ENCODE measurements around the gene HIF3A. TPM values are rescaled to one million over a fixed set of nuclear protein-coding genes. Genes with fewer than 3 reads are reported as not detected.

The HIF3A gene
- total and polyA plus RNA-seq, 2 of the 4 experiments (the other 2 are of a cell fraction) = 0.02 TPM; not detected in 1

GRCh38 chr19:46291829-46292228 is 5.0 kb upstream of the HIF3A start (continued):
- TF ChIP-seq RFX5 (IDR thresholded peaks at IDR 0.05; ENCODE audit: low read depth, low read length) (no peak), CEBPB (IDR thresholded peaks at IDR 0.05; ENCODE audit: low read depth, low read length) (no peak), CHD1 (IDR thresholded peaks at IDR 0.05; ENCODE audit: low read depth, low read length) (no peak)

DNA sequence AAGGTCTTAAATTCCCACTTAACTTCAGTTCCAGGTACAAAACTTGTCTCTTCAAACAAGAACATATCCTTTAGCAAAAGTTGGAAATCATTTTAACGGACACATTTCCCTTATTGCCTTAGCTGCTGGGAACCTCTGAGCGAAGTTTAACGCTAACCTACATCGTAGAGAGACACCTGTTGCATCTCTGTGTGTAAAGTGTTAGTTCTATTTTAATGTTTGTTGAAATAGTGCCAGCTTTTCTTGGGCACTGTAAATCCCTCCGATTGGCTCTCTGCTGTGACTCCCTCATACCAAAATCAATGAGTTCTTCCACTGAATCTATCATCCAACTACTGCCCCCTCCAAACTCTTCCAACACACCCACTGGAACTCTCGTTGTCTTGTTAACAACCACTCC is 2.3 kb upstream of the HIF3A start:
- in situ Hi-C loops (cut with MboI; ENCODE audit: low sequenced_read_pairs) (no loop called here), intact Hi-C loops (cut with micrococcal nuclease) (no loop called here), dilution Hi-C loops (cut with HindIII; ENCODE audit: low sequenced_read_pairs, unreplicated experiment) (no loop called here)
- H3K9me1 ChIP-seq (ENCODE audit: insufficient read depth, low read length) = no peaks in the 10 kb centered on the region; the same call in 1 of the 2 replicates
- no peak overlapping the region for H4K91ac ChIP-seq (ENCODE audit: insufficient read depth, low read depth, low read length)
- H3K79me1 ChIP-seq (ENCODE audit: low read depth in 1 of 2, low read length in 2 of 2) = no peaks in the 10 kb centered on the region
- 55% methylated on average over 2 of the region's 6 CpGs; no CpG with 5 or more reads in 1 of the 2 experiments for WGBS, 2 experiments (ENCODE audit: extremely low coverage in 2 of 2, insufficient read length in 1 of 2)
- no peak overlapping the region for H4K8ac ChIP-seq (ENCODE audit: low read depth in 2 of 2, low read length in 2 of 2)
- H3K23ac ChIP-seq (ENCODE audit: low read depth, low read length) = no peak overlapping the region
- no peak overlapping the region for H2AK5ac ChIP-seq (ENCODE audit: low read depth, low read length)
- no peak overlapping the region for H3K4me3 ChIP-seq (ENCODE audit: insufficient read depth, low read depth, low read length)
- CTCF ChIA-PET = interaction anchor here (0.6 to 1.9 kb wide), 2 partner anchors 14 to 17 kb away, joined by 3 to 4 read pairs; no protein-coding TSS in a partner anchor
- H3K27me3 ChIP-seq (ENCODE audit: control insufficient read depth, insufficient read depth, low read length) = peaks cover 36% of the 10 kb centered on the region
- no peak overlapping the region for H4K5ac ChIP-seq (ENCODE audit: low read depth, low read length)
- no peak overlapping the region for H2AK9ac ChIP-seq (replicated peaks; ENCODE audit: low read depth, low read length, poor library complexity)
- no peak overlapping the region for H3K9ac ChIP-seq (ENCODE audit: low read depth, low read length)
- POLR2A ChIA-PET (ENCODE audit: unreplicated experiment) = interaction anchor here (0.6 kb wide), 1 partner anchor 263 kb away, joined by 5 read pairs; no protein-coding TSS in a partner anchor
- ATAC-seq (ENCODE audit: low read depth) (no peak), DNase-seq (no peak)
- no peak overlapping the region for H2BK120ac ChIP-seq (ENCODE audit: low read depth, low read length)
- H3K14ac ChIP-seq (replicated peaks; ENCODE audit: low read depth, low read length) = no peak overlapping the region
- no peaks in the 10 kb centered on the region for H4K20me1 ChIP-seq (ENCODE audit: insufficient read depth, low read length)
- H3K4ac ChIP-seq (ENCODE audit: low read depth, low read length) = no peak overlapping the region
- no peak overlapping the region for H2BK15ac ChIP-seq (ENCODE audit: low read depth, low read length)
- H3K36me3 ChIP-seq (ENCODE audit: control insufficient read depth, insufficient read depth, low read length) = no peaks in the 10 kb centered on the region
- H2AFZ ChIP-seq (replicated peaks; ENCODE audit: low read length, poor library complexity) = no peak overlapping the region
- no peak overlapping the region for H3K18ac ChIP-seq (ENCODE audit: low read depth, low read length)
- no peak overlapping the region for H2BK20ac ChIP-seq (ENCODE audit: low read depth, low read length)
- peaks cover 4% of the 10 kb centered on the region; the same call in 1 of the 2 replicates for H3K4me1 ChIP-seq (ENCODE audit: control insufficient read depth, insufficient read depth, low read length)
- H3K27ac ChIP-seq (ENCODE audit: insufficient read depth, low read length) = no peak overlapping the region
- no peak overlapping the region for H3K4me2 ChIP-seq (ENCODE audit: low read depth, low read length)
- BruUV-seq (replicated peaks) = no TSS peak
- H3K9me3 ChIP-seq (ENCODE audit: control insufficient read depth, insufficient read depth, low read length) = peaks cover 9% of the 10 kb centered on the region
- no peak overlapping the region for H2BK5ac ChIP-seq (ENCODE audit: low read depth, low read length, poor library complexity, severe bottlenecking)
- TF ChIP-seq RFX5 (IDR thresholded peaks at IDR 0.05; ENCODE audit: low read depth, low read length) (no peak), CTCF (conservative IDR thresholded peaks at IDR 0.05; ENCODE audit: low read depth, low read length) (no peak), RCOR1 (IDR thresholded peaks at IDR 0.05; ENCODE audit: insufficient replicate concordance, low read length) (no peak), RAD21 (IDR thresholded peaks at IDR 0.05; ENCODE audit: low read length) (no peak), CHD1 (IDR thresholded peaks at IDR 0.05; ENCODE audit: low read depth, low read length) (no peak), MAFK (IDR thresholded peaks at IDR 0.05; ENCODE audit: low read depth, low read length) (no peak), MXI1 (IDR thresholded peaks at IDR 0.05; ENCODE audit: borderline replicate concordance, low read depth, low read length) (no peak), POLR2A (IDR thresholded peaks at IDR 0.05; ENCODE audit: low read depth, low read length) (no peak), FOS (IDR thresholded peaks at IDR 0.05; ENCODE audit: low read depth, low read length) (no peak)
- TF ChIP-seq, protein P1, sequence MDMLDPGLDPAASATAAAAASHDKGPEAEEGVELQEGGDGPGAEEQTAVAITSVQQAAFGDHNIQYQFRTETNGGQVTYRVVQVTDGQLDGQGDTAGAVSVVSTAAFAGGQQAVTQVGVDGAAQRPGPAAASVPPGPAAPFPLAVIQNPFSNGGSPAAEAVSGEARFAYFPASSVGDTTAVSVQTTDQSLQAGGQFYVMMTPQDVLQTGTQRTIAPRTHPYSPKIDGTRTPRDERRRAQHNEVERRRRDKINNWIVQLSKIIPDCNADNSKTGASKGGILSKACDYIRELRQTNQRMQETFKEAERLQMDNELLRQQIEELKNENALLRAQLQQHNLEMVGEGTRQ (IDR thresholded peaks at IDR 0.05; ENCODE audit: low read depth, low read length) = no peak
- no peak overlapping the region for H3K56ac ChIP-seq (ENCODE audit: extremely low read depth, insufficient read depth, low read length)
